Stimulated activated CD8-positive, alpha-beta memory T cell treated with anti-CD3 and anti-CD28 coated beads, Interleukin-12 subunit alpha, Interleukin-12 subunit beta, amount 100 ng/mL, for 24 hours (primary cell): ENCODE measurements around the gene ANAPC10.
"Not testable (repeated sequence)": the region's sequence is repeated elsewhere in the genome, so short reads cannot be mapped to it uniquely, and the experiment has no call there.

Experiments
- DNase-seq: peaks from one replicate; pipeline ENCODE4 v3.0.0-alpha.2; 2020; ENCODE audit errors: extremely low read depth

The ANAPC10 gene

DNA sequence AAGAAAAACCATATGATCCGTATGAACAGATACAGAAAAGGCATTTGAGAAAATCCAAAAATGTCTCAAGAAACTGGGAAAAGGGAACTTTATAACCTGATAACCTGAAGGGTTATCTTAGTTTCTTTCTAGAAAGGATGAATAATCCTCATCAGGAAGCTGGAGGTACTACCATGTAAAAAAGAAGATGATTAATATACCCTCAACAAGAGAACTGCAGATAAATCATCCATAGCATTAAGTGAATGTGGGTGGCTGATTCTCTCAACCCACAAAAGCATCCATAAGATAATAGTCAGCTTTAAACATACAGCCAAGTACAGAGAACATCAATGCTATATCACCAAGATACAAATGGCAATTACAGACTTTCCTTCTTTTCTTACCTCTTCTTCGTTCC, 26.4 kb downstream of the ANAPC10 start:
- no peak for DNase-seq

DNA sequence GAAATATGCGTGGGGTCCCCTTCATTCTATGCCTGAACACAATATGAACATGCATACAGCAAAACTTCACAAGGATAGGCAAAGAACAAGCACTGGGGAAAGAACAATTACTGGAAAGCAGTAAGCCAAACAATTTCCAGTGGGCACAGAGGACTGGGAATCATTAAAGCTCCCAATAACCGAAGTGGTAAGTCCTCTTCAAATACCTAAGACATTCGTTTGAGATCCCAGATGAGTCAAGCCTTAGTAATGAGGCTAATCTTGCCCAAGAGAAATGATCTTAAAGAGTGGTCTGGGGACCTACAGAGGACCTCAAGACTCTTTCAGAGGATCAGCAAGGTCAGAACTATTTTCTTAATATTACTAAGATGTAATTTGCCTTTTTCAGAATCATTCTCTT, 28.6 kb downstream of the ANAPC10 start:
- no peak for DNase-seq

DNA sequence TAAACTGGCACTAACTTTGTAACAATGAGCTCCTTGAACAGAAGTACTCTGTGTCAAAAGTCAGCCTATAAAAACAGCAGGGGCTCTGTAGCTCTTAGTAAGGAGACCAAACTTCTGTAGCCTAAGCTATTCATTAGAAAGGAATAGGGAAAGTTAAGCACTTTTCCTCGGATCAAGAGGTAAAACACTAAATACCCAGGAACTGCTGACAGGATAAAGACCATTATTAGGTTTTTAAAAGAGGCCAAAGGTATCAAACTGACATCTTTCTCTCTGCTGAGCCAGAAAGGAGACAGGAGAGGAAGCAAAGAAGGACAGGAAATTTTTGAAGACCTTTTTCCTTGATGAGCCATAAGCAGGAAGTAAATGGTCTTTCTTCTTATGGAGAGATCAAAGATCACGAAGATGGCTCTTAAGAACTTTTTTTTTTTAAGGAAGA, 31.9 kb downstream of the ANAPC10 start:
- DNase-seq, result no peak

DNA sequence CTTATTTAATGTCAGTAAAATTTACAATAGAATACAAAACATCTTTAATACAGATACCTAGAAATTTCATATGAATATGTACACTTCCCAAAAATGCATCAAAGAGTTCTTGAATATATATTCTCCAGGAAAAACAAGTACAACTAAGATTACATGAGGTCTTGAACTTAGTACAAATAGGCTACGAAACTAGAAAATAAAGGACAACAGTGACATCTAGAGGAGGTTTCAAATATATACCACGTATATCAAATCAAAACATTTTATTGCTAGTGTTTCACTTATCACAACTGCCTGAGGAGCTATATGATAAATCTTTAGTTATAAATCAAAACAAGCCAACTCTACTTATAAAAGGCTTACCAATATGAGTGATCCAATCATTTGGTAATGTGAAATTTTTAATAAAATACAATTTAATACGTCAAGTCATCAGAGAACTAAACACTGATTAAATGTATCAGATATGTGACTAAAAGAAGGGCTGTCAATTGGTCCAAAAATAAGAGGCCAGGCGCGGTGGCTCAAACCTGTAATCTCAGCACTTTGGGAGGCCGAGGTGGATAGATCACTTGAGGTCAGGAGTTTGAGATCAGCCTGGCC, 36.6 kb downstream of the ANAPC10 start:
- DNase-seq, result no peak

DNA sequence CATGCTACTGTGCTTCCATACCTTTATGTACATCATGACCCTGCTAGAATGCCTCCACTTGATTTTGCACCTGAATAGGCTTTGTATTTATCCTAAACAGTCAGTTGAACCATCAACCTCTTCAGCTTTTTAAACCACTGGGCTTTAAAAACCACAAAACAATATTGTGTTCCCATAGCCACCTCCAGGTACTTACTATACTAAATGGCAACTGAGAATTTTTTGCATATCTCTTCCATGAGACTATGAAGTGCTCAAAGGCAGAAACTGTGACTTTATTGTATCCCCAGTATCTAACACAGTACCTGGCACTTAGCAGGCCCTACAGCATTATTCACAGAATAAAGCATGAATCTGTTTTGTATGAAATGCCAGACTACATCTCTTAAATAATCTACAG, 39.7 kb downstream of the ANAPC10 start:
- DNase-seq, result no peak

DNA sequence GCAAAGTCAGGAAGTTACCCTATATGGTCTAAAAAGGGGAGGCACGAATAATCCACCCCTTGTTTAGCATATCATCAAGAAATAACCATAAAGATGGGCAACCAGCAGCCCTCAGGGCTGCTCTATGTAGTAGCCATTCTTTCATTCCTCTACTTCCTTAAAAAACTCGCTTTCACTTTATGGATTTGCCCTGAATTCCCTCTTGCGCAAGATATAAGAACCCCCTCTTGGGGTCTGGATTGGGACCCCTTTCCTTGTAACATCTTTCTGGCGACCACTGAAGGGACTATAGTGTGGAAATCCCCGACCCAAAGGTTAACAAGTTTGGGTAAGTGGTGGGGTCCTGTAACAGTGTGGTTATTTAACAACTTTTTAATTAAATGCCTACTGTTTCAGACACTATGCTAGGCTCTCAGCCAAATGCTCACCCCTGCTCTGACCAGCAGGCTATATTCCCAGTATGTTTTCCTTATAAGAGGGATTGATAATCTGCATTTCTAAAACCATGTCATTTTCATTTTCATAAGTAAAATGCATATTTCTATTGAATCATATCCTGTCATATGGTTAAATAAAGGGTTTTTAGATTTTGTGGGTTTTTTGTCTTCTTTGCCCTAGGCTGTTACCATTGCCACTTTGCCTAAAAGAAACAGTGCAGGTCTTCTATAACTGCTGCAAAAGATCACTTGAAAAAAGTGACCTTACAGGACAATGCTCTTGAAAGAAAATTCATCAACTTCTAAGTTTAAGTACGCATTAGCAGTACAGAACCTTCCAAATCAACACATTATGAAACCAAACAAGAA, 41.5 kb downstream of the ANAPC10 start:
- no peak for DNase-seq

DNA sequence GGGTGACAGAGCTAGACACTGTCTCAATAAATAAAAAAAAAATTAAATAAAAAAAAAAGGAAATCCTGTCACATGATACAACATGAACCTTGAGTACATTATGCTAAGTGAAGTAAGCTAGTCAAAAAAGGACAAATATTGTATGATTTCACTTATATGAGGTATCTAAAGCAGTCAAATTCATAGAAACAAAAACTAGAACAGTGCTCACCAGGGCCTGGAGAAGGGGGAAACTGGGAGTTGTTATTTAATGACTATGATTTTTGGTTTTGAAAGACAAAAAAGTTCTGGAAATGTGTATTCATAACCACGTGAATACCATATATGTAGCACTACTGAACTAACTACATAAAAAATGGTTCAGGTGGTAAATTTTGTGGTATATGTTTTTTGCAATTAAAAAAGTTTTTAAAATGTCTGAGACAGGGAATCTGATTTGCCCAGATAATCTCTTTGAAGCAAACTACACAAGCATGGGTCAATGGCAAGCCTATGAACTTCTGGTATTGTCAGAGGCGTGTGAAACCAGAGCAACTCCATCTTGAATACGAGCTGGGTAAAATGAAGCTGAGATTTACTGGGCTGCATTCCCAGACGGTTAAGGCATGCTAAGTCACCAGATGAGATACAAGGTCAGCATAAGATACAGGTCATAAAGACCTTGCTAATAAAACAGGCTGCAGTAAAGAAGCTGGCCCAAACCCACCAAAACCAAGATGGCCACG, 42.3 kb downstream of the ANAPC10 start:
- no peak for DNase-seq

DNA sequence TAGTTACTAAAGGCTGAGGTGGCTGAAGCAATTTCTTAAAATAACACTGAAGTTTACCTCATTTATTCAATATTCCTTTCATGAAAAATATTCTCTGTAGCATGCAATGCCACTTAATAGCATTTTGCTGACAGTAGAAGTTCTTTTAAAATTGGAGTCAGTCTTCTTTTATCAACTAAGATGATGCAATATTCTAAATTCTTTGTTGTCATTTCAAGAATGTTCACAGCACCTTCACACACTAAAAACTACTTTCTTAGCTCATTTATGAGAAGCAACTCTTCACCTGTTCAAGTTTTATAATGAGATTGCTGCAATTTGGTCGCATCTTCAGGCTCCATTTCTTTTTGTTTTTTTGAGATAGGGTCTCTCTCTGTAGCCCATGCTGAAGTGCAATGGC, 48.8 kb downstream of the ANAPC10 start:
- DNase-seq, result no peak

DNA sequence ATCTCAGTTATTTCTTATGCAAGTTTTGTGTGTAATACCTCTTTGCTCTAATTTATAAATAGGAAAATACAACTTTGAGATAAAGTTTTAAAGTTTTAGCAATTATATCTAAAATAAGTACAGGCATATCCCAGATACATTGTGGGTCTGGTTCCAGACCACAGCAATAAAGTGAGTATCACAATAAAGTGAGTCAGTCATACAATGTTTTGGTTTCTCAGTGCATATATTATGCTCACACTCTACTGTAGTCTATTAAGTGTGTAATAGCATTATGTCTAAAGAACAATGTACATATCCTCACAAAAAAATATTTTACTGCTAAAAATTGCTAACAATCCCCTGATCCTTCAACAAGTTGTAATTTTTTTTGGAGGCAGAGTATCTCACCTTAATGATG, 49.2 kb downstream of the ANAPC10 start:
- no peak for DNase-seq

DNA sequence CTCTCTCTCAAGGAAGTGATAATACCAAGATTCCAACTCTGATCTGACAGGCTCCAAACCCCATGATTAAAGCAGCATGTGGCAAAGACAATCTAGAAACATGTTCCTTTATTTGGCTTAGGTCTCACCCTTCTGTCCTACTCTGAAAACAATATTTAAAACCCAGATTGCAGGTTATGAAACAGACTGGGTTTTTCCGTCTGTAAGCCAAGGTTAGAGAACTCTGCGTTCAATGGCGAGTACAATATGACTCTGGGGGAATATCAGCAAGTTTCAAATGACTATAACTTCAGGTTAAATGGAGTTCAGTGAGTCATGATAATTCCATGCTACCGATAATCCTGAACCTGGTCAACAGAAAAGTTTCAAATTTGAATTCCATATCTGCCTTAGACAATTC, 50.8 kb downstream of the ANAPC10 start:
- DNase-seq, result no peak

DNA sequence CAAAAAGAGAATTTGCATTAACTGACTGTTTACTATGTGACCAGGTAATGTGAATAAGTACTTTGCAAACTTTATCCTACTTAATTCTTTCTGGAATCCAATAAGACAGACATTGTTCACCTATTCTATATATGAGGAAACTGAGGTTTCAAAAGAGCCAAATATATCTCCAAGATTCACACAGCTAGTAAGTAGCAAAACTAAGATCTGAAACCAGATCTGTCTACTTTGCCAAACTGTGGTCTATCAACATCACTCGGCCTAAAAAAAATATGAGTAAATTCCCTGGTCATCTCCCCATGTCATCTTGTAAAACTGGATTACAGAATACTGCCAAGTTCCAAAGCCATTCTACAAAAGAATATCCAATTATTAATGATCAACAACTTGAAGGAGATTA, 52.8 kb downstream of the ANAPC10 start:
- DNase-seq, result no peak

DNA sequence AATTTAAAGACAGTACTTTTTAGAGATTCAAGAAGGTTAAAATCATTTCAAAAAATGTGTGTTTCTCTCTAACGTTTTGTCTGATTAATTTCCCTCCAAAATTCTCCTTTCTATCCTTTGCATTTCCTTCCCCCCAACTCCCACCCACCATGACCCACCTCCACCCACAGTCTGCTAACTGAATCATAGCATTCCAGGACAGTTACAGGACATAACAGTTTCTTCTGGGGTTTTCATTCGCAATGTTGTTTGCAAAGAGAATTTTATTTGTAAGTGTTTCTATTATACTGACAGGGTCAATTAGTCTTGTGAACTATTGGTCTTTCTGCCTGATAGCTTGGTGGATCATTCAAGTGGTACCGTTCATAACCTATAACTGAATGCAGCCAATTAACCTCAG, 53.7 kb downstream of the ANAPC10 start:
- no peak for DNase-seq

DNA sequence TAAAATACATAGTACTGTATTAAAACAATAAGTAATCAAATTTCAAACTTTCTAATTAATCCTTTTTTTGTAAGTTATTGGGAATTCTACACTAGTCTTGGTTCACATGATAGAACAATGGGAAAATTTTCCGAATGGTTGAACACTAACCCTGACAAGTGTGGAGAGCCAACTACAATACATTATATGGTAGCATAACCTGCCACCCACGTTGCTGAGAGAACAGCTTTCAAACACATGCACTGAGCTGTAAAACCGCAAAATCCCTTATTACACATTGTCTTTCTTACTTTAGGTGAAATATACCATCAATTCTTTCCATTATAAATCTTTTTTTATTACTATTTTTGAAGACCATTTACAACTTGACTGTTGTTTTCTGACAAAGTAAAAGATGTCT, 54.7 kb downstream of the ANAPC10 start:
- DNase-seq, result no peak

DNA sequence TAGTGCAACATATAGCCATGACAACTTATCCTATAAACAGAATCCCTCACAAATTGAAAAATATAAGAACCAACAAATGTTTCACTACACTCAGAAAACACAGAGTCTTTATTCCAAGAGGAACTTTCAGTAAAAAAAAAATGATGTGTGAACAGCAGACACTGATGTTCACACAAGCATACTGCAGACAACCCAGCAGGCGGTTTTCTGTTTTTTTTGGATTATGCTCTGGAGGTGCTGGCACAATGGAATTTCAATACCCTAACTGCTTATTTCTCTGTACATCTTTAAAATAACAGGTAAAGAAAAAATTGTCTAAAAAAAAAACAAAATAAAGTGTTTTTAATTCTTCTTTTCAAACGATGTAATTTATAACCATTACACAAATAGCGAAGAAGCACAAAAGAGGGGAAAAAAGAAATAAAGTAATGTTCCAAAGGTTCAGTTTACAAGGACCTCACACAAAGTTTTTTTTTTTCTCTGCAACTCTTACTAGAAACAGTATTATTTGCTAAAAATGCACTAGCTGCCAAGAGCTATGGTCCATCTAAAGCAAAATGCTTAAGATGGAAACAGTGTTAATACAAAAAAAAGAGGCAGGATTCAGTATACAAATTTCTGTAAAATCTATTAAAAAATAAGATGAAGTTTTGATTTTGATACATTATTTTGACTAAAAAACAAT, 55.3 kb downstream of the ANAPC10 start:
- DNase-seq, result no peak

DNA sequence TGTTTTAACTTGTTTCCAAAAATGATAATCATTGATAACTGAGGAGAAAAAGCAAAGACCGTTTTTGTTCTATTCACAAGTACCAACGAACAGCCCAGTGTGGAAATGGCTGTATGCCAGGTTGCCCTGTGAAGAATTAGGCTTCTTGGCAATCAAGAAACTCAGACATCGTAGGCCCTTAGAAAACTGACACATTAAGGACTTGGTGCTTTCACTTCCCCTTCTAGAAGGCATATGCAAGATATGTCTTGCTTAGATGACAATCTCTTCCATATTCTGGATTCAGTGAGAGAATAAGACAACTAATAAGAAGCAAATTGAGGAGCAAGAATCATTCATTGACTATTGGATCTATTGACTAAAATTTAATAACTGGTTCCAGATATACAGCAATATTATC, 56.6 kb downstream of the ANAPC10 start:
- DNase-seq, result no peak

DNA sequence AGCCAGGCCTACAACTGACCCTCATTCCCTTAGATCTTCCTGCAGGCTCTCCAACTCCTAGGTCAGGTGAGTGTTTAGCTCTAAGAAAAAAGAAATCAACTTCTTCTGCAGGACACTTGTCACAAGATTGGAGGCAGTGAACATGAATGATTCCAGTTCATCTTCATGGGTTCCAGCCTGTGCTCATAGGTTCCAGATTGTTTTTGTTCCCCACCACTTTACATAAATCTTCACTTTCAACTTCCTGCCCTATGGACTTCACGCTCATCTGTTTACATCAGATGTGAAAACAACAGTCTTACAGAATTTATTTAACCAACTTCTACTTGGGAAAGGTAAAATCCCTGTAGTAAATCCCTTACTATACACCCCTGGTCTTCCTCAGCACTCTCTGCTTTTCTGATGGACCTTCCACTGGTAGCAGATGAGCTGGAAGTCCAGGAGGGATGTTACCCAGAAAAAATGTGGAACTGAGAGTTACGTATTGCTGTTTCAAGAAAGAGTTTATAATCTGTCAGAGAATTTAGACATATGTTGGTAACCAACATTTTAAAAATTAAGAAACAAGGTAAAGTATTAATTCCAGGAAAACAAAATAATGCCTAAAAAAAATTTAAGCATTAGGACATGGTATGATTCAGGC, 62.4 kb downstream of the ANAPC10 start:
- no peak for DNase-seq

DNA sequence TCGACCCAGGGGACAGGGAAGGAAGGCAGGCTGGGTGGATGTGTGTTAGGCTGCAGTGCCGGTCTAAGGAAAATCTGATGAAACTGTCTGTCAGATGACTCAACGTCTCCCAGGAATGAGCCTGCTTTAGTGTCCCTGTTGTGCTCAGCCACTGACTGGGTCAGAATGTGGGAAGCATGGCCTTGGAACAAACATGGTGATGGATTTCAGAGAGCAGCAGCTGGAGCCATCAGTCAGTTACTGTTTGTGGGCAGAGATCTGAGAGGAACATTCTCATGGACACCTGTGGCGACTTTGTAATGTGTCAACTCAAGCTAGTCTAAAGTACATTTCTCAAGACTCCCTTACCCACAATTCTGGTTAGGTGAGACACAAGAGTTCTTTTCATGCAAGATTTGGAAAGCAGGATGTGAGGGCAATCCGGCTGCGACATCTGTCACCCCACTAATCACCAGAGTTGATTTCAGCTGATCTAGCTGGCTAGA, 63.2 kb downstream of the ANAPC10 start:
- DNase-seq, result no peak

DNA sequence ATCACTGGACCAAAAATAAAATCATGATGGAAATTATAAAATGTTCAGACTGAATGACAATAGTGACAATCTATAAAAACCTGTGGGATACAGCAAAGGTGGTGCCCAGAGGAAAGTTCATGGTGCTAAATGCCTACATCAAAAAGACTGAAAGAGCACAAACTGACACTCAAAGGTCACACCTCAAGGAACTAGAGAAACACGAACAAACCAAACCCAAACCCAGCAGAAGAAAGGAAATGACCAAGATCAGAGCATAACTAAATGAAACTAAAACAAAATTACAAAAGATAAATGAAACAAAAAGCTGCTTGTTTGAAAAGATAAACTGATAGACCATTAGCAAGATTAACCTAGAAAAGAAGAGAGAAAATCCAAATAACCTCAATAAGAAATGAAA, 78.7 kb downstream of the ANAPC10 start:
- DNase-seq, result no peak

DNA sequence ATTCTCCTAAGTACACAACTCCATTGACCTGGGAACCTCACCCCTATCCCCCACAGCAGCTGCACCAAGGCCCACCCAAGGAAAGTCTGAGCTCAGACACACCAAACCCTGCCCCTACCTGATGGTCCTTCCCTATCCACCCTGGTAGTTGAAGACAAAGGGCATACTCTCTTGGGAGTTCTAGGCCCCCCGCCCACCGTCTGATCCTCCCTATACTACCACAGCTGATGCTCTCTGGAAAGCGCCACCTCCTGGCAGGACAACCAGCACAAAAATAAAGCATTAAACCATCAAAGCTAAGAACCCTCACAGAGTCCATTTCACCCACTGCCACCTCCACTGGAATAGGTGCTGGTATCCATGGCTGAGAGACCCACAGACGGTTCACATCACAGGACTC, 83.6 kb downstream of the ANAPC10 start:
- no peak for DNase-seq

DNA sequence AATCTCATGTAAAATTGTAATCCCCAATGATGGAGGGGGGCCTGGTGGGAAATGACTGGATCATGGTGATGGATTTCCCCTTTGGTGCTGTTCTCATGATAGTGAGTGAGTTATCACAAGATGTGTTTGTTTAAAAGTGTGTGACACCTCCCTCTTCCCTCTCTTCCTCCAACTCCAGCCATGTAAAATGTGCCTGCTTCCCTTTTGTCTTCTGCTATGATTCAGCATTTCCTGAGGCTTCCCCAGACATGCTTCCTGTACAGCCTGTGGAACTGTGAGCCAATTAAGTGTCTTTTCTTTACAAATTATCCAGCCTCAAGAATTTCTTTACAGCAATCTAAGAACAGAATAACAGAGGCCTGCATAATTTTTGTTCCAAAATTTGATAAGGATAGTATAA, 85.2 kb downstream of the ANAPC10 start:
- DNase-seq, result no peak

DNA sequence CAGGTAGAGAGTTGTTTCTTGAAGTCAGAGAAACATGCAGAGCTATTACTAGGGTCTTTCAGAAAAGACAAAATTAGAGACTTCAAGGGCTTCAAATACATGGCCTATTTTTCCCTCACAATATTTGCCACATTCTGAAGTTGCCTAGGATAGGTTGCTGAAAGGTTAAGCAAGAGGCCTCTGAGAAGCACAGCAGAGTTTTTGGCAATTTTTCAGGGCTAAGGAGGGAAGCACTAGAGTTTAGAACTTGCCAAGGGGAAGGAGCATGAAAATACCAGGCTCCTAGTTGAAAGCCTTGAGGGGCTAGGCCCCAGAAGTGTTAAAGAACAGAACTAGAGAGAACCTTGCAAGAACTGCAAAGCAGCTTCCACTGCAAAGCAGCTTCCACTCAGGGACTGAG, 86.4 kb downstream of the ANAPC10 start:
- DNase-seq, result no peak

DNA sequence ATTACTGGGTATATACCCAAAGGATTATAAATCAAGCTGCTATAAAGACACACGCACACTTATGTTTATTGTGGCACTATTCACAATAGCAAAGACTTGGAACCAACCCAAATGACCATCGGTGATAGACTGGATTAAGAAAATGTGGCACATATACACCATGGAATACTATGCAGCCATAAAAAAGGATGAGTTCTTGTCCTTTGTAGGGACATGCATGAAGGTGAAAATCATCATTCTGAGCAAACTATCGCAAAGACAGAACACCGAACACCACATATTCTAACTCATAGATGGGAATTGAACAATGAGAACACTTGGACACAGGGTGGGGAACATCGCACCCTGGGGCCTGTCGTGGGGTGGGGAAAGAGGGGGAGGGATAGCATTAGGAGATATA, 87.7 kb downstream of the ANAPC10 start:
- DNase-seq, result not testable (repeated sequence)
